OCI-LY1 (cell line): ENCODE results near the gene DAO.

ENCODE experiments used
- CTCF ChIP-seq: fragments of 200-600 bp; sonication (generic), shearing (Covaris generic); IDR thresholded peaks from 2 replicates; pipeline ENCODE4 v1.5.1; 2017; ENCODE audit warnings: mild to moderate bottlenecking, antibody characterized with exemption, low read length, moderate library complexity, mixed read lengths
- EZH2 ChIP-seq: fragments of 200-600 bp; sonication (generic), shearing (Covaris generic); IDR thresholded peaks from 2 replicates; pipeline ENCODE4 v1.8.0; 2017; ENCODE audit warnings: borderline replicate concordance, mixed run types, mild to moderate bottlenecking, antibody characterized with exemption, low read length, moderate library complexity, mixed read lengths

GRCh38 chr12:108857158-108857407 lies 22.8 kb upstream of the DAO start:
- TF ChIP-seq CTCF, result no peak
- no peak for TF ChIP-seq EZH2
